Smooth muscle cell (in vitro differentiated cells): ENCODE results near the gene MLXIP. TPM values are rescaled to one million over a fixed set of nuclear protein-coding genes. Genes with fewer than 3 reads are reported as not detected.

Experiments used
- DNase-seq: peaks from one replicate; lab custom pipeline; 2025; ENCODE audit not compliant: unreplicated experiment; lab: John Stamatoyannopoulos, UW
- H2AFZ ChIP-seq: fragments of 200-600 bp; sonication (generic); 2 replicates; pipeline ENCODE4 v1.6.0; 2016; ENCODE audit warnings: antibody characterized with exemption, low read depth, mild to moderate bottlenecking
- H3F3A ChIP-seq: fragments of 200-600 bp; sonication (generic); 2 replicates; pipeline ENCODE4 v1.6.0; 2017; ENCODE audit warnings: antibody characterized with exemption, low read depth
- H3K27ac ChIP-seq: fragments of 200-600 bp; sonication (generic); 2 replicates; pipeline ENCODE4 v1.5.1; 2016; ENCODE audit warnings: low read depth, mild to moderate bottlenecking
- H3K27me3 ChIP-seq: fragments of 200-600 bp; sonication (generic); 2 replicates; pipeline ENCODE4 v1.6.1; 2016; ENCODE audit warnings: low read depth, mild to moderate bottlenecking
- H3K36me3 ChIP-seq: fragments of 200-600 bp; sonication (generic); 2 replicates; pipeline ENCODE4 v1.5.1; 2016; ENCODE audit warnings: low read depth
- H3K4me1 ChIP-seq: fragments of 200-600 bp; sonication (generic); 2 replicates; pipeline ENCODE4 v1.5.1; 2016; ENCODE audit warnings: low read depth
- H3K4me2 ChIP-seq: fragments of 200-600 bp; sonication (generic); 2 replicates; pipeline ENCODE4 v1.6.0; 2016; ENCODE audit warnings: mild to moderate bottlenecking
- H3K4me3 ChIP-seq: fragments of 200-600 bp; sonication (generic); 2 replicates; pipeline ENCODE4 v1.5.1; 2016; ENCODE audit warnings: mild to moderate bottlenecking
- H3K79me2 ChIP-seq: fragments of 200-600 bp; sonication (generic); 2 replicates; pipeline ENCODE4 v1.6.0; 2016; ENCODE audit warnings: low read depth, mild to moderate bottlenecking
- H3K9ac ChIP-seq: fragments of 200-600 bp; sonication (generic); 2 replicates; pipeline ENCODE4 v1.6.0; 2016; ENCODE audit warnings: low read depth
- H3K9me3 ChIP-seq: fragments of 200-600 bp; sonication (generic); replicated peaks from 2 replicates; pipeline ENCODE4 v1.5.1; 2016; ENCODE audit warnings: low read depth
- H4K20me1 ChIP-seq: fragments of 200-600 bp; sonication (generic); 2 replicates; pipeline ENCODE4 v1.6.0; 2016; ENCODE audit warnings: low read depth
- WGBS: methylation state at CpG from one replicate; pipeline ENCODE4 v1.1.7; 2016; ENCODE audit warnings: low lambda C conversion rate; 5-methylcytosine and 5-hydroxymethylcytosine counted together
- polyA plus RNA-seq: library from polyadenylated mRNA; unstranded; fragments of >200 nt; fragmentation: Nextera tagmentation; extraction: Ambion mirVana; gene quantifications from 2 replicates; pipeline ENCODE4 v1.2.1, GENCODE V29; 2016
- total RNA-seq: library from RNA; depleted of rRNA; stranded (reverse); fragments of >200 nt; gene quantifications from 2 replicates; pipeline ENCODE4 v1.2.3, GENCODE V29; 2014
- TF ChIP-seq, protein P1 (sequence below): fragments of 200-600 bp; sonication (generic); IDR thresholded peaks from 2 replicates; pipeline ENCODE4 v1.5.1; 2017; ENCODE audit warnings: borderline replicate concordance, mild to moderate bottlenecking, antibody characterized with exemption; ENCODE audit not compliant: insufficient read depth, poor library complexity, severe bottlenecking

Gene MLXIP
- total and polyA plus RNA-seq, 2 experiments from 2014 or later: 11.8 to 15.3 TPM

DNA sequence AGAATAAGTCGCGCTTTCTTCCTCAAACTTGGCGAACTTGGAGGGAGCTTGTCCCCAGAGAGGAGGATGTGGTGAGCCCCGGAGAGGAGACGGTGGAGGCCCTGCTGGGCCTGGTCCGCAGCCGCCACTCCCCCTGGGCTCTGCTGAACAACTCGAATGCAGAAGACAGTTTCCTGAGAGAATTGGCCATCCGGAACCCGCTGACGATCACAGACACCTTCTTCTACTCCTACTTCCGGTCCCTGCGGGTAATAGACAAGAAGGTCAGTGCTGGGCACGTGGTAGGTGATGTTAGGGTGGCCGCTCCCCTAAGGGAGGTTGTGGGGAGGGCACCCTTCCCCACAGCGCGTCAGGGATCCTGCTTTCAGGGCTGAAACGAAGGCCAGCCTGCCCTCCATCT is 106.0 kb downstream of the MLXIP start:
- no peak overlapping the region for H3K4me3 ChIP-seq
- H3K4me2 ChIP-seq: no peak overlapping the region
- no peak overlapping the region for H2AFZ ChIP-seq
- WGBS: 94% methylated on average over 18 of the region's 18 CpGs
- no peaks in the 10 kb centered on the region for H3K4me1 ChIP-seq
- H3K36me3 ChIP-seq: no peaks in the 10 kb centered on the region
- TF ChIP-seq, protein P1, sequence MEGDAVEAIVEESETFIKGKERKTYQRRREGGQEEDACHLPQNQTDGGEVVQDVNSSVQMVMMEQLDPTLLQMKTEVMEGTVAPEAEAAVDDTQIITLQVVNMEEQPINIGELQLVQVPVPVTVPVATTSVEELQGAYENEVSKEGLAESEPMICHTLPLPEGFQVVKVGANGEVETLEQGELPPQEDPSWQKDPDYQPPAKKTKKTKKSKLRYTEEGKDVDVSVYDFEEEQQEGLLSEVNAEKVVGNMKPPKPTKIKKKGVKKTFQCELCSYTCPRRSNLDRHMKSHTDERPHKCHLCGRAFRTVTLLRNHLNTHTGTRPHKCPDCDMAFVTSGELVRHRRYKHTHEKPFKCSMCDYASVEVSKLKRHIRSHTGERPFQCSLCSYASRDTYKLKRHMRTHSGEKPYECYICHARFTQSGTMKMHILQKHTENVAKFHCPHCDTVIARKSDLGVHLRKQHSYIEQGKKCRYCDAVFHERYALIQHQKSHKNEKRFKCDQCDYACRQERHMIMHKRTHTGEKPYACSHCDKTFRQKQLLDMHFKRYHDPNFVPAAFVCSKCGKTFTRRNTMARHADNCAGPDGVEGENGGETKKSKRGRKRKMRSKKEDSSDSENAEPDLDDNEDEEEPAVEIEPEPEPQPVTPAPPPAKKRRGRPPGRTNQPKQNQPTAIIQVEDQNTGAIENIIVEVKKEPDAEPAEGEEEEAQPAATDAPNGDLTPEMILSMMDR: no peak
- DNase-seq: no peak
- no peaks in the 10 kb centered on the region for H3K79me2 ChIP-seq
- no peaks in the 10 kb centered on the region for H3K9me3 ChIP-seq
- H3K9ac ChIP-seq: no peak overlapping the region
- no peaks in the 10 kb centered on the region for H3F3A ChIP-seq
- no peak overlapping the region for H3K27ac ChIP-seq
- no peaks in the 10 kb centered on the region for H3K27me3 ChIP-seq
- no peaks in the 10 kb centered on the region for H4K20me1 ChIP-seq

DNA sequence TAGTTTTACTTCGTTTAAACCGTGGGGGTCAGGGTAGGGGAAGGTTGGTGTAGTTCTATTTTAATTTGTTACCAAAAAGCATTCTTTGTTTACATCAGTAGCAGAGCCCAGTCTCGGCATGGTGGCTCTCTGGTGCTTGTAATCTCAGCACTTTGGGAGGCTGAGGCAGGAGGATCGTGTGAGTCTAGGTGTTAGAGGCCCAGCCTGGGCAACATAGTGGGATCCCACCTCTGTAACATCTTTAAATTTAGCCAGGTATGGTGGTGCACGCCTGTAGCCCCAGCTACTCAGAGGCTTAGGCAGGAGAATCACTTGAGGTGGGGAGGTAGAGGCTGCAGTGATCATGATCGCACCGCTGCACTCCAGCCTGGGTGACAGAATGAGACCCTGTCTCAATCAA is 106.5 kb downstream of the MLXIP start:
- no peaks in the 10 kb centered on the region for H3K36me3 ChIP-seq
- no peak overlapping the region for H3K4me2 ChIP-seq
- no peaks in the 10 kb centered on the region for H3K27me3 ChIP-seq
- no peak overlapping the region for H3K9ac ChIP-seq
- H3F3A ChIP-seq: no peaks in the 10 kb centered on the region
- TF ChIP-seq, protein P1: no peak
- no peaks in the 10 kb centered on the region for H3K79me2 ChIP-seq
- H3K4me1 ChIP-seq: no peaks in the 10 kb centered on the region
- WGBS: 94% methylated on average over 7 of the region's 7 CpGs
- H3K27ac ChIP-seq: no peak overlapping the region
- DNase-seq: no peak
- no peak overlapping the region for H2AFZ ChIP-seq
- H4K20me1 ChIP-seq: no peaks in the 10 kb centered on the region
- no peak overlapping the region for H3K4me3 ChIP-seq
- H3K9me3 ChIP-seq: no peaks in the 10 kb centered on the region

DNA sequence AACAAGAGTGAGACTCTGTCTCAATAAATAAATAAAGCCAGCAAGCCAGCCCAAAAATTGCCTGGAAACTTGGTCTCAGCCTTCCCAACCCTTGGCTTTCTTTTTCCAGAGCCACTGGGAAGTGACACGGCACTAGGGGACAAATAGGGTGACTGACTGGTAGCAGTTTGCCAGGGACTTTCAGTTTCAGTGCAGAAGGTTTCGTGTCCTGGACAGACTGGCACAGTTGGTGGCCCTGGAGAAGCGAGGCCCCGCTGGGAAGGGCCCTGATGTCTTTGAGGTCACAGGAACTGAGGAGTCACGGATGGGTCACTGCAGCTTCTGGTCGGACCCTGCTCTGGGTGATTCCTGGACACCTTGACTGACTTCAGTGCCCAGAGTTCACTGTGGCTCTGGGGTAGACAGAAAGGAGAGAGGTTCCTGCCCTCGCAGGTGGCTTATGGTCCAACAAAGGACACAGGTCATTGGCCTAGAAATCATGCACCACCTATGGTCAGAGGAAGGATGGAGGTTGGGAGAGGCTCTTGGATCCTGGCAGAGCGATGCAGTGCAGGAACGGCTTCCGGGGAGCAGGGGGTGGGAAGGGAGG is 107.0 kb downstream of the MLXIP start:
- Histone ChIP-seq H3K36me3 (no peaks in the 10 kb centered on the region), H3K4me2 (no peak overlapping the region), H2AFZ (no peak overlapping the region), H3K9me3 (no peaks in the 10 kb centered on the region), H3K4me1 (no peaks in the 10 kb centered on the region), H4K20me1 (no peaks in the 10 kb centered on the region), H3K27me3 (no peaks in the 10 kb centered on the region), H3K27ac (no peak overlapping the region), H3K9ac (no peak overlapping the region), H3K79me2 (no peaks in the 10 kb centered on the region), H3K4me3 (no peak overlapping the region), H3F3A (no peaks in the 10 kb centered on the region)
- TF ChIP-seq, protein P1: no peak
- DNase-seq: no peak
- WGBS: 99% methylated on average over 10 of the region's 10 CpGs

DNA sequence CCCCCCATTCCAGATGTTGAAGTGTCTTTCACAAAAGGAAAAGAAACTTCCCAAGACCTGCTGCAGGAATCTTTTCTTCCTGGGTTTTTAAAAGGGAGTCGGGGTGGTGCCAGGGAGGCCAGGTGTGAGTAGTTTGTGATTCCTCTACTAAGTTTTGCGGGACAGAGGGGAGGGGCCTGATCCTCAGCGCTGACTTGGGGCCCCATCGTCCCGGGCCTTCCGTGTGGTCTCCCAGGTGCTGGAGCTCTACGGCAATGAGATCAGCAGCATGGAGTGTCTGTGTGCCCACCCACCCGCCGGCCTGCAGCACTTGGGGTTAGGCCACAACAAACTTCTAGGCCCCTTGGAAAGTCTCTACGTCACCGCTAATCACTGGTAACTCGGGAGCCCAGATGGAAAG is 108.9 kb downstream of the MLXIP start:
- Histone ChIP-seq H3K9ac (no peak overlapping the region), H2AFZ (no peak overlapping the region), H3K4me3 (no peak overlapping the region), H3K36me3 (no peaks in the 10 kb centered on the region), H3K79me2 (no peaks in the 10 kb centered on the region), H3K27me3 (no peaks in the 10 kb centered on the region), H3K4me1 (no peaks in the 10 kb centered on the region), H4K20me1 (no peaks in the 10 kb centered on the region), H3K4me2 (no peak overlapping the region), H3F3A (no peaks in the 10 kb centered on the region), H3K27ac (no peak overlapping the region), H3K9me3 (no peaks in the 10 kb centered on the region)
- DNase-seq: no peak
- TF ChIP-seq, protein P1: no peak
- WGBS: 83% methylated on average over 12 of the region's 12 CpGs
